Liver (tissue), 9 donors: Measurements from ENCODE around the gene SWAP70. TPM values are rescaled to one million over a fixed set of nuclear protein-coding genes. Genes with fewer than 3 reads are reported as not detected.

Experiments used
- DNase-seq: peaks from one replicate; pipeline ENCODE4 v3.0.0-alpha.2; 2017; ENCODE audit warnings: low spot score
- H3K27ac ChIP-seq, 2 donors: one replicate each; pipeline ENCODE4 v1.7.0; 2013; ENCODE audit warnings: inconsistent platforms in 2 of 2, low read length in 2 of 2, control low read depth in 1 of 2, low read depth in 1 of 2, mild to moderate bottlenecking in 1 of 2
- H3K27me3 ChIP-seq, 4 donors: one replicate each; pipeline versions ENCODE4 v1.6.1 to v1.7.0; 2013; ENCODE audit warnings: low read length in 3 of 4, inconsistent platforms in 1 of 4, mild to moderate bottlenecking in 1 of 4, moderate library complexity in 1 of 4; ENCODE audit not compliant: control insufficient read depth in 4 of 4, insufficient read depth in 4 of 4
- H3K36me3 ChIP-seq, 4 donors: one replicate each; pipeline versions ENCODE4 v1.6.1 to v1.7.0; 2013; ENCODE audit warnings: low read length in 3 of 4, mild to moderate bottlenecking in 3 of 4, low read depth in 1 of 4, moderate library complexity in 1 of 4; ENCODE audit not compliant: control insufficient read depth in 4 of 4, insufficient read depth in 3 of 4
- H3K4me1 ChIP-seq, 4 donors: one replicate each; pipeline versions ENCODE4 v1.6.1 to v1.7.0; 2013; ENCODE audit warnings: low read length in 3 of 4, mild to moderate bottlenecking in 3 of 4, moderate library complexity in 1 of 4; ENCODE audit not compliant: control insufficient read depth in 4 of 4, insufficient read depth in 4 of 4
- H3K4me3 ChIP-seq, 3 donors: one replicate each; pipeline versions ENCODE4 v1.6.1 to v1.7.0; 2013; ENCODE audit warnings: low read length in 3 of 3, control low read depth in 1 of 3, low read depth in 1 of 3, mild to moderate bottlenecking in 1 of 3
- H3K9ac ChIP-seq, 2 donors: one replicate each; pipeline ENCODE4 v1.7.0; 2013; ENCODE audit warnings: low read length in 2 of 2, mild to moderate bottlenecking in 2 of 2, moderate library complexity in 2 of 2, control low read depth in 1 of 2, low read depth in 1 of 2
- H3K9me3 ChIP-seq, 4 donors: one replicate each; pipeline versions ENCODE4 v1.6.1 to v1.7.0; 2013; ENCODE audit warnings: low read length in 3 of 4; ENCODE audit not compliant: control insufficient read depth in 4 of 4
- CTCF ChIP-seq: fragments of 150-350 bp; IDR thresholded peaks from 2 replicates; pipeline ENCODE4 v1.5.1; 2017; ENCODE audit warnings: improper control_type of control experiment, low read depth, low read length; ENCODE audit not compliant: missing input control
- EGR1 ChIP-seq, 2 donors: IDR thresholded peaks; 2 replicates each; pipeline ENCODE4 v1.6.1; 2016 to 2018; ENCODE audit warnings: antibody characterized with exemption in 2 of 2, low read depth in 2 of 2
- FOXA1 ChIP-seq: IDR thresholded peaks from 2 replicates; pipeline ENCODE4 v1.6.1; 2016; ENCODE audit warnings: antibody characterized with exemption
- FOXA2 ChIP-seq: IDR thresholded peaks from 2 replicates; pipeline ENCODE4 v1.6.1; 2016; ENCODE audit warnings: antibody characterized with exemption
- GABPA ChIP-seq, 2 donors: IDR thresholded peaks in 1 of 2; conservative IDR thresholded peaks in 1 of 2; 2 replicates each; pipeline ENCODE4 v1.6.1; 2016; ENCODE audit warnings: antibody characterized with exemption in 2 of 2, mild to moderate bottlenecking in 1 of 2, moderate library complexity in 1 of 2
- HNF4A ChIP-seq, 2 donors: conservative IDR thresholded peaks; 2 replicates each; pipeline ENCODE4 v1.6.1; 2016; ENCODE audit warnings: antibody characterized with exemption in 2 of 2, mild to moderate bottlenecking in 2 of 2
- HNF4G ChIP-seq: IDR thresholded peaks from 2 replicates; pipeline ENCODE4 v1.6.1; 2016; ENCODE audit warnings: antibody characterized with exemption
- JUND ChIP-seq, 2 donors: IDR thresholded peaks; 2 replicates each; pipeline ENCODE4 v1.6.1; 2016; ENCODE audit warnings: antibody characterized with exemption in 2 of 2
- NR2F2 ChIP-seq: IDR thresholded peaks from 2 replicates; pipeline ENCODE4 v1.6.1; 2016; ENCODE audit warnings: antibody characterized with exemption
- RAD21 ChIP-seq, 2 donors: IDR thresholded peaks; 2 replicates each; pipeline ENCODE4 v1.6.1; 2016; ENCODE audit warnings: antibody characterized with exemption in 2 of 2, mild to moderate bottlenecking in 2 of 2
- REST ChIP-seq: IDR thresholded peaks from 2 replicates; pipeline ENCODE4 v1.6.1; 2016; ENCODE audit warnings: antibody characterized with exemption, mild to moderate bottlenecking
- RXRA ChIP-seq, 2 donors: IDR thresholded peaks; 2 replicates each; pipeline ENCODE4 v1.6.1; 2017 to 2018; ENCODE audit warnings: antibody characterized with exemption in 2 of 2, mild to moderate bottlenecking in 1 of 2
- SP1 ChIP-seq: IDR thresholded peaks from 2 replicates; pipeline ENCODE4 v1.6.1; 2018; ENCODE audit warnings: antibody characterized with exemption, mild to moderate bottlenecking
- TAF1 ChIP-seq: conservative IDR thresholded peaks from 2 replicates; pipeline ENCODE4 v1.6.1; 2016; ENCODE audit warnings: antibody characterized with exemption, mild to moderate bottlenecking
- YY1 ChIP-seq: IDR thresholded peaks from 2 replicates; pipeline ENCODE4 v1.6.1; 2016; ENCODE audit warnings: antibody characterized with exemption, mild to moderate bottlenecking
- ZBTB33 ChIP-seq: IDR thresholded peaks from 2 replicates; pipeline ENCODE4 v1.6.1; 2016; ENCODE audit warnings: antibody characterized with exemption
- WGBS: extraction: QIAGEN DNeasy Blood & Tissue Kit; methylation state at CpG from one replicate; pipeline ENCODE4 v1.1.7; 2013; 5-methylcytosine and 5-hydroxymethylcytosine counted together
- polyA plus RNA-seq, 2 donors: library from polyadenylated mRNA; stranded (reverse) in 1 of 2; unstranded in 1 of 2; fragments of 200-250 nt in 1 of 2; fragments of >200 nt in 1 of 2; fragmentation: Nextera tagmentation in 1 of 2; extraction: Ambion mirVana in 1 of 2; gene quantifications; one replicate each; pipeline versions ENCODE4 v1.2.1 to v1.2.3, GENCODE V29; 2013 to 2015
- total RNA-seq, 2 donors: library from RNA; depleted of rRNA; stranded (reverse); fragments of >200 nt; gene quantifications; one replicate each; pipeline ENCODE4 v1.2.3, GENCODE V29; 2014
- donor health status: healthy.
- donor health status: healthy.
- donor health status: healthy.
- donor health status: healthy.
- donor health status: healthy.

SWAP70 gene
- total and polyA plus RNA-seq, 4 donors: 4.0 to 8.4 (median 5.8) TPM

- WGBS: 94% methylated on average over 4 of the region's 4 CpGs
- TF ChIP-seq RAD21 (IDR thresholded peaks at IDR 0.05): no peak
- TF ChIP-seq HNF4G: no peak
- no peak for TF ChIP-seq FOXA1
- no peak for TF ChIP-seq YY1
- no peak for TF ChIP-seq EGR1 (IDR thresholded peaks at IDR 0.05; ENCODE audit: low read depth in 2 of 2)
- no peak for TF ChIP-seq ZBTB33
- TF ChIP-seq NR2F2: no peak
- no peak for TF ChIP-seq CTCF
- TF ChIP-seq HNF4A (conservative IDR thresholded peaks at IDR 0.05): no peak
- TF ChIP-seq REST: no peak
- TF ChIP-seq RXRA (IDR thresholded peaks at IDR 0.05): no peak
- TF ChIP-seq GABPA (IDR thresholded peaks at IDR 0.05 in 1 of 2, conservative IDR thresholded peaks at IDR 0.05 in 1 of 2): no peak
- no peak for TF ChIP-seq SP1
- TF ChIP-seq TAF1: no peak
- no peak for TF ChIP-seq FOXA2
- TF ChIP-seq JUND (IDR thresholded peaks at IDR 0.05): no peak
- peaks cover 0 to 6% (median 1%) of the 10 kb centered on the region in 4 donors for H3K4me1 ChIP-seq
- H3K36me3 ChIP-seq: peaks cover 0 to 7% (median under 1%) of the 10 kb centered on the region in 4 donors
- H3K9me3 ChIP-seq: no peaks in the 10 kb centered on the region
- H3K27me3 ChIP-seq: no peaks in the 10 kb centered on the region
- no peak for DNase-seq
- no peak overlapping the region for H3K4me3 ChIP-seq
- H3K27ac ChIP-seq: no peak overlapping the region
- no peak overlapping the region for H3K9ac ChIP-seq
Measured at GRCh38 chr11:9797300-9797699, 133.4 kb downstream of the SWAP70 start.

GRCh38 chr11:9799886-9800285, 136.0 kb downstream of the SWAP70 start:
- 96% methylated on average over 3 of the region's 3 CpGs for WGBS

More at GRCh38 chr11:9799886-9800285, 136.0 kb downstream of the SWAP70 start:
- Histone ChIP-seq H3K27me3 (no peaks in the 10 kb centered on the region), H3K36me3 (peaks cover 0 to 2% (median 0%) of the 10 kb centered on the region in 4 donors), H3K27ac (no peak overlapping the region), H3K4me3 (no peak overlapping the region), H3K9ac (no peak overlapping the region), H3K4me1 (peaks cover 2 to 13% (median 6%) of the 10 kb centered on the region in 4 donors), H3K9me3 (no peaks in the 10 kb centered on the region)
- TF ChIP-seq FOXA2 (no peak), GABPA (IDR thresholded peaks at IDR 0.05 in 1 of 2, conservative IDR thresholded peaks at IDR 0.05 in 1 of 2) (no peak), CTCF (no peak), SP1 (no peak), NR2F2 (no peak), HNF4G (no peak), RXRA (IDR thresholded peaks at IDR 0.05) (no peak), TAF1 (no peak), HNF4A (conservative IDR thresholded peaks at IDR 0.05) (no peak), REST (no peak)
- no peak for DNase-seq
